ENCODE data around the gene CLK1. TPM values are rescaled to one million over a fixed set of nuclear protein-coding genes. Genes with fewer than 3 reads are reported as not detected.

Gene CLK1
- total RNA-seq: 173 and 203 TPM in 2 replicates

GRCh38 chr2:200864176-200865034 lies at the start of gene CLK1:
CLK1 (minus strand) TSS chr2:200864658; CDS start chr2:200861862, 2,796 bp downstream.
- ChIA-PET CTCF (interaction anchor here (0.6 to 1.4 kb wide), 5 partner anchors 23 to 369 kb away, joined by 3 to 6 read pairs (median 3); partner anchors contain the start of genes NIF3L1 and PPIL3), POLR2A (interaction anchor here (0.5 to 2.8 kb wide), 53 partner anchors 8 to 1806 kb away, joined by 3 to 117 read pairs (median 5); partner anchors contain the start of genes ALS2, BZW1, CASP8 and CFLAR)
- intact Hi-C loops (cut with micrococcal nuclease): loop anchor here (1.0 to 10.0 kb wide), 12 partner anchors 25 to 1403 kb away; partner anchors contain the start of genes ALS2, BZW1, C2orf69 and HYCC2
- peak; percentile 82 for ATAC-seq (ENCODE audit: low read depth)
- Mint-ChIP-seq H3K4me3 (peak within 1 kb of the TSS; percentile 100), H3K27me3 (no peaks in the 10 kb centered on the region), H3K4me1 (peaks cover 41% of the 10 kb centered on the region), H3K9me3 (no peaks in the 10 kb centered on the region), H3K27ac (peak within 1 kb of the TSS; percentile 100), H3K36me3 (ENCODE audit: low read depth) (peaks cover 52% of the 10 kb centered on the region)
- peak; percentile 90 for DNase-seq
- TF ChIP-seq CTCF (IDR thresholded peaks at IDR 0.05): no peak

GRCh38 chr2:200913654-200914053 lies 49.2 kb upstream of the CLK1 start:
- no peaks in the 10 kb centered on the region for H3K4me1 Mint-ChIP-seq
- ChIA-PET CTCF (interaction anchor here (1.7 kb wide), 1 partner anchor 264 kb away, joined by 3 read pairs; no protein-coding TSS in a partner anchor), POLR2A (interaction anchor here (0.5 kb wide), 1 partner anchor 306 kb away, joined by 4 read pairs; no protein-coding TSS in a partner anchor)
- H3K4me3 Mint-ChIP-seq: no peak overlapping the region
- TF ChIP-seq CTCF (IDR thresholded peaks at IDR 0.05): no peak
- H3K9me3 Mint-ChIP-seq: no peaks in the 10 kb centered on the region
- H3K27ac Mint-ChIP-seq: no peak overlapping the region
- intact Hi-C loops (cut with micrococcal nuclease): no loop called here
- ATAC-seq (ENCODE audit: low read depth) (no peak), DNase-seq (no peak)
- no peaks in the 10 kb centered on the region for H3K27me3 Mint-ChIP-seq
- peaks cover 67% of the 10 kb centered on the region for H3K36me3 Mint-ChIP-seq (ENCODE audit: low read depth)

GRCh38 chr2:200909958-200910357 lies 45.5 kb upstream of the CLK1 start:
- Mint-ChIP-seq H3K27me3 (no peaks in the 10 kb centered on the region), H3K4me3 (no peak overlapping the region), H3K9me3 (no peaks in the 10 kb centered on the region), H3K4me1 (no peaks in the 10 kb centered on the region), H3K36me3 (ENCODE audit: low read depth) (peaks cover 60% of the 10 kb centered on the region), H3K27ac (no peak overlapping the region)
- POLR2A ChIA-PET: interaction anchor here (0.7 kb wide), 2 partner anchors 50 to 150 kb away, joined by 10 to 12 read pairs; no protein-coding TSS in a partner anchor
- CTCF ChIA-PET: no interaction called here
- intact Hi-C loops (cut with micrococcal nuclease): loop anchor here (5.0 kb wide), 1 partner anchor 32 kb away; no protein-coding TSS in a partner anchor
- DNase-seq (no peak), ATAC-seq (ENCODE audit: low read depth) (no peak)
- no peak for TF ChIP-seq CTCF (IDR thresholded peaks at IDR 0.05)

GRCh38 chr2:200905618-200906296 lies 41.3 kb upstream of the CLK1 start:
- POLR2A ChIA-PET: interaction anchor here (0.6 to 1.2 kb wide), 4 partner anchors 16 to 328 kb away, joined by 3 to 4 read pairs (median 4); partner anchors contain the start of gene NIF3L1
- Mint-ChIP-seq H3K4me1 (peaks cover 4% of the 10 kb centered on the region), H3K27ac (peak overlapping the region; percentile 35), H3K36me3 (ENCODE audit: low read depth) (peaks cover 60% of the 10 kb centered on the region), H3K4me3 (no peak overlapping the region), H3K27me3 (no peaks in the 10 kb centered on the region), H3K9me3 (no peaks in the 10 kb centered on the region)
- ATAC-seq (ENCODE audit: low read depth): no peak
- DNase-seq: no peak
- intact Hi-C loops (cut with micrococcal nuclease): loop anchor here (1.0 to 5.0 kb wide), 5 partner anchors 37 to 327 kb away; partner anchors contain the start of gene ORC2
- TF ChIP-seq CTCF (IDR thresholded peaks at IDR 0.05): no peak
- CTCF ChIA-PET: interaction anchor here (0.8 to 5.1 kb wide), 14 partner anchors 13 to 336 kb away, joined by 3 to 41 read pairs (median 3); partner anchors contain the start of genes CASP10 and NIF3L1
